GM19328 (cell line): ENCODE results near the gene RWDD2A.
"Not testable (repeated sequence)": the region's sequence is repeated elsewhere in the genome, so short reads cannot be mapped to it uniquely, and the experiment has no call there.

Experiments used
- ATAC-seq: cut with Tn5 transposase; IDR thresholded peaks from one replicate; pipeline ENCODE4 v1.9.1; 2021; ENCODE audit warnings: mild to moderate bottlenecking, moderate library complexity; ENCODE audit not compliant: unreplicated experiment

Gene RWDD2A

GRCh38 chr6:83192871-83193746 is at the start of gene RWDD2A, which contains the start of gene PGM3:
TSS of gene RWDD2A (plus strand) at chr6:83193357. CDS start at chr6:83194452, 1,095 bp downstream.
TSS of gene PGM3 (minus strand) at chr6:83193265. CDS start at chr6:83191012, 2,253 bp downstream.
- peak; percentile 97 for ATAC-seq

DNA sequence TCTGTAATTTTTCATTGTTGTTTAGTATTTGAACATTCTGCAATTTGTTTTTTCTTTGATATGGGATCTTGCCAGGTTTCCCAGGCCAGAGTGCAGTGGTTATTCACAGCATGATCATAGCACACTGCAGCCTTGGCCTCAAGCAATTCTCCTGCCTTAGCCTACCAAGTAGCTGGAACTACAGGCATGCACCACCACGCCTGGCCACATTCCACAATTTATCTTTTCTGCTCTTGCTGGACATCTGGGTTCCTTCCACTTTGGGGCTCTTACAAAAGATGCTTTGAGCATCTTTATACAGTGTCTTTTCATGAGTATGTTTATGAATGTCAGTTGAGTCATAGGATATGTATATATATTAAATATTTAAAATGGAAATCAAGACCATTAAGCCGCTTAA is 42.0 kb upstream of the RWDD2A start:
- ATAC-seq = no peak

DNA sequence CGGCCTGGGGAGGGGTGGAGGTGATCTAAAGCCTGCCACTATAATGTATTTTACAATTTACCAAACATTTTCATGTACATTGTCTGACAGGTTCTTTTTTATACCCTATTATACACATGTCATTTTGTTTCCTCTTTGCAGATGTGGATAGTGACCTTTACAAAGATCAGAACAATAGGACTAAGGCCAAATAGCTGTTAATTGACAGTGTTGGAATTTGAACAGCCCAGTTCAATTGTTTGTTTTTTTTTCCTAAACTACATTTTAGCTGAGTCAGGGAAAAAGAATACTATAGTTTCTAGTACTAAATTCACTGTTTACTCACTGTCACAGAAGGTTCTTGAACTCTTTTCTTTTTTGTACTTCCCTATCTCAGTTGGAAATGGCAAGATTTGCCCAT is 40.2 kb upstream of the RWDD2A start:
- ATAC-seq = no peak

DNA sequence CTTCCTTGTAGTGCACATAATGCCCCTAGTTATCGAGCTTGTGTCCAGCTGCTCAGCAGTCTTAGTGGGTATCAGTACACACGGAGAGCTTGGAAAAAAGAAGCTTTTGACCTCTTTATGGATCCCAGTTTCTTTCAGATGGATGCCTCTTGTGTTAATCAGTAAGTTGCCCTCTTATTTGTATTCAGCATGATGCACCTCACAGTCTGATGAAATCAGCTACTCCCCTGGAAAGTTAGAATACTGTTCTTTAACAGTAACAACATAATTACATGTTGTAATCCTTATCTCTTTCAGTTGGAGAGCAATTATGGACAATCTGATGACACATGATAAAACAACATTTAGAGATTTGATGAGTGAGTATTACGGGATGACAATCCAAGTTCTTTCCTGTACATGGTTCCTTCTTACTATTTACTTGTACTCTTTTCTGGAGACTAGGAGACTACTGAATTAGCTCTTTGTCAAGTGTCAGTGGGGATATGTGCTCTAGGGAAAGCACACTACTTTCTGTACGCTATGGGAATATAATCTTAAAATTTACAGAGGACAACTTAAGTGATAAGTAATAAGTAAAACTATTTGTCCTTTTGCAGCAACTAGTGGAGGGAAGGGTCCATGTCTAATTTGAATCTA is 39.2 kb upstream of the RWDD2A start:
- no peak for ATAC-seq

DNA sequence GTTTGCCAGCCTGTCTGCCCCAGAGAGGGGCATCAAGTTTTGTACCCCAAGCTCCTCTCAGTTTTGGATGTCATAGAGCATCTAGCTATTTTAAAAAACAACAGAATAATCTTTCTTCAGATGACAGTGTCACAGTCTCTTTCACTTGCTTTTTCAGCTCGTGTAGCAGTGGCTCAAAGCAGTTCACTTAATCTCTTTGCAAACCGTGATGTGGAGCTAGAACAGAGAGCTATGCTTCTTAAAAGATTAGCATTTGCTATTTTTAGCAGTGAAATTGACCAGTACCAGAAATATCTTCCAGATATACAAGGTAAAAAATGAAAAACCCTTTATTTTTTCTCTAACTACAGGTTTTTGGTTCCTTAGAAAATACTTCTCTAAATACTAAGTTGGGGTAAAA is 37.4 kb upstream of the RWDD2A start:
- ATAC-seq = no peak

DNA sequence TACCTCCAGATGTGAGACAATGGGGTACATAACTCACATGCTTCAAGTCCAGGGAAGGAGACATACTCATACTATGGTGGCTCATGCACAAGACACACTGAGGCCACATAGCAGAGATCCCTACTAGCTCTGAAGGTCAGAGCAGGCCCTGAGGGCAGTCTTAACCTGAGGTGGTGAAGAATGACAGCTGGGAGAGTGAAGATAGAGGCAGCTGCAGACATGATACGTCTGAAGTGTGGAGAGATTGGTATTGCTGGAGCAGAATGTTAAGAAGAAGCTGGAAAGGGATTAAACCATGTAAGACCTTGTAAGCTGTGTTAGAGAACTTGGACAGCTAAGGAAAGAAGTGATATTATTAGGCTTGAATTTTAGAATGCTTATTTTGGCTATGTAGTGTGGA is 33.0 kb upstream of the RWDD2A start:
- no peak for ATAC-seq

DNA sequence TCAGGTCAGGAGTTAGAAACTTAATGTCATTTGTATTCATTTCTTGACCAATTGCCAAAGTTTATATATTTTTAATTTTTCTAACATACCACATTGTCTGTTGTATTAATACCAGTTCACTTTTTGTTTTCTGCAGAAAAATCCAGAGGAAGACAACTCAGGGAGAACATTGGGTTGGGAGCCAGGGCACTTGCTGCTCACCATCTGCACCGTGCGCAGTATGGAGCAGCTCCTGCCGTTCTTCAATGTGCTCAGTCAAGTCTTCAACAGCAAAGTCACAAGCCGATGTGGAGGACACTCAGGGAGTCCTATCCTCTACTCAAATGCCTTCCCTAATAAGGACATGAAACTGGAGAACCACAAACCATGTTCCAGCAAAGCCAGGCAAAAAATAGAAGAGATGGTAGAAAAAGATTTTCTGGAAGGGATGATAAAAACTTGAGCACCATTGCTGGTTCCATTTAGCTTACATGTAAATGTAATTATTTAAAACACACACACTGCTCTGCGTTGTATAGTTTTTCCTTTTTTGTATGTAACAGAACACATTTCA is 25.4 kb upstream of the RWDD2A start:
- no peak for ATAC-seq

DNA sequence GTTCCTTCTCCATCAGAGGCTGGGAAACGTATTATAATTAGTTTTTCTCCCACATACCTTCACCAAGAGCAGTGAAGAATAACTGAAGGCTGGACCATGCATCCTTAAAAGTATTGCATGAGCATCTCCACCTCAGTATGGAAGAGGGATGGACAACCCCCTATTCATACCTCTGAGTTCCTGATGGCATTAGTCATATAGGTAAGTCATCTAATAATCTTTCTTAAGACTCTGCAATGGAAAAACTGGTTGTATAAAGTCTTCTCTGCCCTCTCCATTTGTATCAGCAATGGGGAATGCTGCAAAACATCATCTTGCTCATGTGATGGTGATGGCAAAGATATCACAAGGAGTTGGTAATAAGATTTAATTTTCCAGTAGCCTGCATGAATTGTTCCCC is 24.6 kb upstream of the RWDD2A start:
- no peak for ATAC-seq

DNA sequence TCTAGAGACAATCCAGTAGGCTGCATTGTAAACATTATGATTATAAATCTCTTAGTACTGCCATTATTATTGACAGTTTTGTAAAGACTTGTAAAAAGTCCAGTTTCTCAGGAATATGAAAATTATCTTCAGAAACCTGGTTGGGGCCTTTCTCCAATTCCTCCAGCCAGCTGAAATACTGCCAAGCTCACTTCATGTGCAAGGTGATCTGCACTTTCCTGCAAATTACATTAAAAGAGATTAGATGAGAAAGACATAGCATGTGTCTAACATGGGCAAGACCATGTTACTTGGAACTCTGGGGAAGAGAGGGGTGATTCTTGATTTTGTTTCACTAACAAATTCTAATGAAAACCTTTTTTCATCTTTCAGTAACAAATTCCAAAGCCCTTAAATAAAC is 24.1 kb upstream of the RWDD2A start:
- ATAC-seq = no peak

DNA sequence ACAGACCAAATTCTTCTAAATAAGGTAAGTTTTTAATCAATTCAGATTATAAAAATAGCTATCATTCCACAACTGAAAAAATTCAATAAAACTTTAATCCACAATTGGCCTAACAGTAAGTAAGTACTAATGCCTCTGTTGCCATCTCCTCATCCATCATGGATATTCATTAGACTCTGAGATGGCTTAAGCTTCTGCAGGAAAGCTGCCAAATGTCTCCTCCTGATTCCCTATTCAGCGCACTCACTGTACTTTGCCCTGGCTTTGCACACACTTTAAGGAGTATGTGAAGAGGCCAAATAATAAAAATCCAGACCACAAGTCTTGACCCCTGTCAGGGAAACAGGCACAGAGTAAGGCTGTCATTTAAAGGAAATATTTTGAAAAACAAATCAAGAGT is 23.6 kb upstream of the RWDD2A start:
- ATAC-seq = no peak

DNA sequence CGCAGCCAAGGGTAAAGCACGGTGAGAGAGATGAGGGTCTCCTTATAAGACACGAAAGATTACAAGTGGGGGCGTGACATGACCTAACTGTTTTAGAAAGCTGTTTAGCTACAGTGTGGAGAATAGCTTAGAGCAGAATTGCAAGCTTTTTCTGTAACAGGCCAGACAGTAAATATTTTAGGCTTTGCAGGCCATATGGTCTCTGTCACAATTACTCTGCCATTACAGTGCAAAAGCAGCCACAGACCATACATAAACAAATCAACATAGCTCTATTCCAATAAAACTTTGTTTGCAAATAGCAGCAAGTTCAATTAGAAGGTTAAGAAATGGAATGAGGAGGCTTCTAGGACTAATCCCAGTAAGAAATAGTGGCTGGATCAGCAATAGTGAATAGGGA is 16.9 kb upstream of the RWDD2A start:
- no peak for ATAC-seq

GRCh38 chr6:83180426-83180950 is 12.7 kb upstream of the RWDD2A start:
- ATAC-seq = no peak

DNA sequence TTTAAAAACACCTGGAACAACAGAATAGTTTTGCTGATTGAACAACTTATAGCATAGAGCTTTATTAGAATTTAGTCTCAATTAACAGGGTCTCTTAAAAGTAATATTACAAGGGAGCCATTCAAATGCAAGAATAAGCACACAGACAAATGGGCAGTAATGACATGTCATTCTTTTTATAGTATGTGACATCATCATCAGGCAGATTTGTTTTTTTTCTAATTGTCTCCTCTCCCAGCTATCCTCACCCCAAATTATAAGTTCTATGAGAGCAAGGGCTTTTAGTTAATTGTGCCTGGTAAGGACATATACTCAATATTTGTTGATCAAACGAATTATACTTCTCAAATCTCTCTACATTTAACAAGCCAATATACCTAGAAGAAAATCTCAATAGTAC is 11.0 kb upstream of the RWDD2A start:
- ATAC-seq = no peak

- no peak for ATAC-seq
Observed at GRCh38 chr6:83183082-83183828, 9.9 kb upstream of the RWDD2A start.

DNA sequence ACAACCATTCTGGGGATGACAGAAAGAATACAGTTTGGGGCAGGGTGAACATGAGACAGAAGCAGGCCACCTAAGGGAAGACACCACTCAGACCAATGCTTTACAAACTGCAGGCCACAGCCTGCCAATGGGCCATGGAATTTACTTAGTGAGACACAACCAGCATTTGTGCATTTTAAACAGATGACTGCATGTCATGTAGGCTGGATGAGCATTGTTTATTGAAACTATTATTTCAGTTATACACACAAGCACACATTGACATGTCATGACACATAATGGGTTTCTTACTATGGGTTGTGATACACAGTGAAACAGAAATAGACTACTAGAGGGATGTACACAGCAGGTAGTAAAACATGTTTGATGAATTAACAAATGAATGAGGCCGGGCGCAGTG is 8.1 kb upstream of the RWDD2A start:
- no peak for ATAC-seq

DNA sequence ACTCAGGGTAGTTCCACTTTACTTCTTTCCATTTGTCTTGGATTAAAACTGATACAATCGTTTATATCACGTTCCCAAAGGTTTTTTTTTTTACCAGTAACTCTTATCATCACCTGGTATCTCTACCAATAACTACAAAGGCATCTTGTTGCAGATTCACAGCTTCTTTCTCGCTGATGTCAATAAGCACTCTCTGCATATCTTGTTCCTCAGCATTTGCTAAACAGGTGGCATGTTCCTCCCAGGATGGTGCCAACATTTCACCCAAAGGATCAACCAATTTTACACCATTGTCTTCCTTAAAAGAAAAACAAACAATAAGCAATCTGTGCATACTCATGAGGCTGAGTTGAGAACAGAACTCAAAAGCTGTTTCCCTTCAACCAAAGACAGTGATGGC is 4.7 kb upstream of the RWDD2A start:
- no peak for ATAC-seq

DNA sequence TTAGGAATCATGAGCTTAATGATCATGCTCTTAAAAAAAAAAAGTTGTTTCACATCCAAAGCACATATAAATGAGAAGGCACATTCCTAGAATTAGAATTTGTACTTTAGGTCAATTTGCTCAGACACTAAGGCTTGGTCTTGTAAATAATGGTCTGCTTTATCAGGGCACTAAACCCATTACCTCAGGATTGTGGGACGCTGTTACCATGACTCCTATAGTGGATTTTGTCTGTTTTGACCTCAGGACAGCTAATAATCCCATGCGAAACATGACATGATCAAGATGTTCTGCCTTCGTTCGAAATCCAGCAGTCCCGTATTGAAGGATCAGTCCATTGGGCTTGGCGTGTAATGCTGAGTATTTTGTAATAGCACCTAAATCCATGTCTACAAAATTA is 2.5 kb upstream of the RWDD2A start:
- no peak for ATAC-seq

- ATAC-seq = not testable (repeated sequence)
Observed at GRCh38 chr6:83191974-83192373, 1.2 kb upstream of the RWDD2A start.

GRCh38 chr6:83192456-83192855 is 701 bp upstream of the RWDD2A start:
- no peak for ATAC-seq

DNA sequence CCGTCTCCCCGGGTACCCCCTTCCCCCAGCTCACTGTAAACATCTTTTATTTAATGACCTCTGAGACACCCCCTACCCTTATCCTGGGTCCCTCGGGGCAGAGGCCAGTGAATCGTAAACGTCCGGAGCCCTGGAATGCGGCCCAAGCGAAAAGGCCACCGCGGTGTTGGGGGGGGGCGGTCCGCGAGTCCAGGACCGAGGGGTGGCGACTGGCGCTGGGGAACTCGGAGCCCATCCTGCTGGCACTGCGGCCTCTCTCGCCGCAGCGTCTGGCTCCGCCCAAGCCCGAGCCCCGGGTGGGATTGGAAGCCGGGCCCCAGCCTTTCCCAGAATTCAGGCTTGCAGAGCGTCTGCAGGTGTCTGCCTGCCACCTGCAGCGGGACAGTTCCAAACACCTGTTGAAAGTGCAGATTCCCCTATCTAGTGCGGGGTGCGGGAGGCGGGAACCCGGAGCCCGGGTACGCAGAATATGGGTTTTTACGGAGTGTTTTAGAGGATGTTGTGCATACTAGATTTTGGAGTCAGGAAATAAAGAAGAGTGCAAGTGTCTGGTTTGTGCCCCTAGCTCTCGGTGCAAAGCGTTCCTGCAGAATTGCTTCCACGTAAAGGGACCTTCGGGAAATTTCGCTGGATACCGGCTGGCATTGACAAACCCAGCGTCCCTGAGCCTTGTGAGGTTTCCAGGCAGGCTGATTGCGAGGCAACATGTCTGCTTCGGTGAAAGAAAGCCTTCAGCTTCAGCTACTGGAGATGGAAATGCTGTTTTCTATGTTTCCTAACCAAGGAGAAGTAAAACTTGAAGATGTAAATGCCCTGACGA is 800 bp downstream of the RWDD2A start:
- peak; percentile 4 for ATAC-seq
